ENCODE measurements around the gene SIL1.

DNA sequence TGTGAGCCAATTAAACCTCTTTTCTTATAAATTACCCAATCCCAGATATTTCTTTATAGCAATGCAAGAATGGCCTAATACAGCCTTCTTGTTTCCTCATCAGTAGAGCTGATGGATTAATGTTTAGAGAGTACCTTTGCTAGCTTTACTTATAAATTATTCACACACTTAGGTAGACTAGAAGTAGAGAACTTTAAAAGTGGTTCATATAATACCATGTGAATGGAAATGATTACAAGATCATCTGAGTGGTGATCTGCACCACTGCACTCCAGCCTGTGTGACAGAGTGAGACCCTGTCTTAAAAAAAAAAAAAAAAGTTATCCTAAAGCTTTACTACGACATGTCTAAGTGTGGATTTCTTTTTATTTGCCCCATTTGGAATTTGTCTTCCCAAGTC is 299.9 kb downstream of the SIL1 start:
- TF ChIP-seq, protein P1, sequence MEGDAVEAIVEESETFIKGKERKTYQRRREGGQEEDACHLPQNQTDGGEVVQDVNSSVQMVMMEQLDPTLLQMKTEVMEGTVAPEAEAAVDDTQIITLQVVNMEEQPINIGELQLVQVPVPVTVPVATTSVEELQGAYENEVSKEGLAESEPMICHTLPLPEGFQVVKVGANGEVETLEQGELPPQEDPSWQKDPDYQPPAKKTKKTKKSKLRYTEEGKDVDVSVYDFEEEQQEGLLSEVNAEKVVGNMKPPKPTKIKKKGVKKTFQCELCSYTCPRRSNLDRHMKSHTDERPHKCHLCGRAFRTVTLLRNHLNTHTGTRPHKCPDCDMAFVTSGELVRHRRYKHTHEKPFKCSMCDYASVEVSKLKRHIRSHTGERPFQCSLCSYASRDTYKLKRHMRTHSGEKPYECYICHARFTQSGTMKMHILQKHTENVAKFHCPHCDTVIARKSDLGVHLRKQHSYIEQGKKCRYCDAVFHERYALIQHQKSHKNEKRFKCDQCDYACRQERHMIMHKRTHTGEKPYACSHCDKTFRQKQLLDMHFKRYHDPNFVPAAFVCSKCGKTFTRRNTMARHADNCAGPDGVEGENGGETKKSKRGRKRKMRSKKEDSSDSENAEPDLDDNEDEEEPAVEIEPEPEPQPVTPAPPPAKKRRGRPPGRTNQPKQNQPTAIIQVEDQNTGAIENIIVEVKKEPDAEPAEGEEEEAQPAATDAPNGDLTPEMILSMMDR (IDR thresholded peaks at IDR 0.05) = no peak
- TF ChIP-seq POLR2A (IDR thresholded peaks at IDR 0.05) = no peak
- no peak for TF ChIP-seq POLR2AphosphoS5 (IDR thresholded peaks at IDR 0.05)
